Ishikawa (cell line): Measurements from ENCODE around the gene LRRC14B.

Experiments
- CEBPB ChIP-seq: IDR thresholded peaks from 2 replicates; pipeline ENCODE4 v1.6.1; 2012
- CREB1 ChIP-seq: IDR thresholded peaks from 2 replicates; pipeline ENCODE4 v1.6.1; 2012; ENCODE audit warnings: low read depth
- EGR1 ChIP-seq: IDR thresholded peaks from 2 replicates; pipeline ENCODE4 v1.6.1; 2012
- EP300 ChIP-seq: IDR thresholded peaks from 2 replicates; pipeline ENCODE4 v1.6.1; 2012; ENCODE audit warnings: borderline replicate concordance
- FOXM1 ChIP-seq: IDR thresholded peaks from 2 replicates; pipeline ENCODE4 v1.6.1; 2012; ENCODE audit warnings: low read depth, borderline replicate concordance
- MAX ChIP-seq: IDR thresholded peaks from 2 replicates; pipeline ENCODE4 v1.6.1; 2012
- NFIC ChIP-seq: IDR thresholded peaks from 2 replicates; pipeline ENCODE4 v1.6.1; 2012
- RAD21 ChIP-seq: IDR thresholded peaks from 2 replicates; pipeline ENCODE4 v1.6.1; 2012; ENCODE audit warnings: low read depth
- REST ChIP-seq: IDR thresholded peaks from 2 replicates; pipeline ENCODE4 v1.6.1; 2012; ENCODE audit warnings: low read depth, mild to moderate bottlenecking
- TAF1 ChIP-seq: IDR thresholded peaks from 2 replicates; pipeline ENCODE4 v1.6.1; 2012; ENCODE audit warnings: low read depth, mild to moderate bottlenecking
- TCF12 ChIP-seq: IDR thresholded peaks from 2 replicates; pipeline ENCODE4 v1.6.1; 2012; ENCODE audit warnings: low read depth
- TEAD4 ChIP-seq: IDR thresholded peaks from 2 replicates; pipeline ENCODE4 v1.6.1; 2012
- USF1 ChIP-seq: IDR thresholded peaks from 2 replicates; pipeline ENCODE4 v1.6.1; 2012
- YY1 ChIP-seq: IDR thresholded peaks from 2 replicates; pipeline ENCODE4 v1.6.1; 2012; ENCODE audit warnings: low read depth
- ZBTB7A ChIP-seq: IDR thresholded peaks from 2 replicates; pipeline ENCODE4 v1.6.1; 2012; ENCODE audit warnings: low read depth

The LRRC14B gene

GRCh38 chr5:173392-174290, 17.7 kb upstream of the LRRC14B start:
- TF ChIP-seq CEBPB (no peak), REST (no peak), FOXM1 (no peak), TEAD4 (no peak), TCF12 (no peak), TAF1 (no peak), MAX (no peak)

- no peak for TF ChIP-seq EP300
- TF ChIP-seq RAD21 = no peak
- no peak for TF ChIP-seq REST
- TF ChIP-seq CEBPB = no peak
- TF ChIP-seq ZBTB7A = no peak
- no peak for TF ChIP-seq TEAD4
- TF ChIP-seq TAF1 = no peak
- TF ChIP-seq CREB1 = no peak
- no peak for TF ChIP-seq FOXM1
- no peak for TF ChIP-seq TCF12
- TF ChIP-seq YY1 = no peak
- TF ChIP-seq USF1 = no peak
- no peak for TF ChIP-seq NFIC
These were observed 17.0 kb upstream of the LRRC14B start for GRCh38 chr5:174291-174600.

GRCh38 chr5:174876-175465, 16.3 kb upstream of the LRRC14B start:
- TF ChIP-seq REST (no peak), CEBPB (no peak), USF1 (no peak), FOXM1 (no peak), TEAD4 (no peak), CREB1 (no peak), EGR1 (no peak), YY1 (no peak), ZBTB7A (no peak), MAX (no peak), TCF12 (no peak), TAF1 (no peak)

- TF ChIP-seq FOXM1 (no peak), CREB1 (no peak), MAX (no peak), TCF12 (no peak)
These were observed 14.9 kb upstream of the LRRC14B start for GRCh38 chr5:176296-176823.
